T47D (cell line): ENCODE measurements around the gene LMCD1.

Source experiments
- DNase-seq, 2 experiments: peaks; one replicate each; pipeline versions ENCODE4 v3.0.0 to v3.0.0-alpha.2; 2011 to 2012; ENCODE audit warnings: low read depth in 1 of 2, low spot score in 1 of 2
- JUND ChIP-seq: IDR thresholded peaks from 2 replicates; pipeline ENCODE4 v1.6.1; 2012; ENCODE audit warnings: low read depth
- in situ Hi-C: cut with HindIII; loops from 2 replicates; pipeline ENCODE4 v1.10.0; 2016; ENCODE audit warnings: low sequenced_read_pairs, low pct_unique_long_range_greater_than_20kb

LMCD1 gene

DNA sequence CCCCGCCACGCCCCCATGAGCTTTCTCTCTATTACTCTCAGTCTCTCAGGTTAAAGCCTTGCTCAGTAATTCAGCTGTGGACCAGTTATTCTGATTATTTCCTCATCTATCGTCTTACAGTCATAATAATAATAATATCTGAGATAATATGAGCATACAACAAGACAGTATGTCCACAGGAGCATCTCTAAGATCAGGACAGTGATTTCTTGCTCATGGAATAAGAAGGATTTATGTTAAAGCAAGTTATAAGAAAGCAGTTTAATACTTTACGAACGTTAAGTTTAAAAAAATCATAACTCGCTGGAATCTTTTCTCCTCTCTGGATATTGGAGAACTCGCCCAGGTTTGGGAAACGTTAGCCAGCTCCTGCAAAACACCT is 643 bp upstream of the LMCD1 start:
- TF ChIP-seq JUND, result no peak
- no peak for DNase-seq
- in situ Hi-C loops, result no loop called here

DNA sequence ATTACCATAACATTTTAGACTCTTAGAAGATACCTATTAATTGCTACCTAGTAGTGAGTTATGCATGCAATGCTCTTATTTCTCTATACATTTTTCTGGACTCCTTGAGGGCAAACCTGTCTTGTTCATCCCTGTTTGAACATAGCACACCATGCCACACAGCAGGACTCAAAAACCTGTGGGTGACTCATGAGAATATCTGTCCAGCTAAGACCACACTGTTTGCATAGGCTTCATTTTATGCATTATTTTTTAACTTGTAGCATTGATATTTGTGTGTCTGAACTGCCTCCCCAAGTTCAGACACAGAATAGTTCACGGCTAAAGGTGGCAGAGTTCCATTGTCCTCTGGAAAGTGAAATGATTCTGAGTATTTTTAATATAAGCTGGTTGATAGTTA is 1.8 kb downstream of the LMCD1 start:
- in situ Hi-C loops, result no loop called here
- no peak for TF ChIP-seq JUND
- DNase-seq, result no peak

DNA sequence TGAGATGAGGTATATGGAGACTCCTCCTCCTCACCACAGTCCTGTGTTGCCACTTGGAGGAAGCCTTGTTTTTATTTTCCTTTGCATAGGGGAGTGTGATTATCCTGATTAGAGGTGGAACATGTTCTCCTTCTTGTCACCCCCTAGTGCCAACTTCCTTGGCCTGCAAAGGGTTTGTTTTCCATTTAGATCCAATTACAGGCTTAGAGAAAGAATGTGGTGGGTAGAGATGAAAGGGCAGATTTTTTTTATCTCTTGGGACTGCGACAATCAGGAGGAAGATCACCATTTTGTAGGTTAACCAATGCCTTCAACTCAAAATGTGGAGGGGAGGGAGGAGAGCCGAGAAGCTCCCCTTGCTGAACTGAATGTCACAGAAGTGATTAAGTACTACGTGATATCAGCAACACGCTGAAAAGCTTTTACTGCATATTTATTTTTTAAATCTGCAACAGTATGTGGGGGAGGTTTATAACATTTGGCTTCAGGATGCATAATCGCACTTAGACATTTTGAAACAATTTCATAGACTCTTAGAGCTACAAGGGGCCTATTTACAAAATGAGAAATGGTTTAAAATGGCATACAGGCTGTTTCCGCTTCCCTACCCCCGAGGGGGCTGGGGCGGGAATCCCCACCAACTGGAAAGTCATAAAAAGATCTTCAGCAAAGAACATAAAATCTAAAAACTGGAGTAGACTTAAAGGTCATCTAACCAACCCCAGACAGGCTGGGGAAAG is 2.4 kb downstream of the LMCD1 start:
- DNase-seq, result peak in 1 of 2 experiments; percentile 80
- in situ Hi-C loops, result no loop called here
- TF ChIP-seq JUND, result peak; percentile 65; the same call in 1 of the 2 replicates

DNA sequence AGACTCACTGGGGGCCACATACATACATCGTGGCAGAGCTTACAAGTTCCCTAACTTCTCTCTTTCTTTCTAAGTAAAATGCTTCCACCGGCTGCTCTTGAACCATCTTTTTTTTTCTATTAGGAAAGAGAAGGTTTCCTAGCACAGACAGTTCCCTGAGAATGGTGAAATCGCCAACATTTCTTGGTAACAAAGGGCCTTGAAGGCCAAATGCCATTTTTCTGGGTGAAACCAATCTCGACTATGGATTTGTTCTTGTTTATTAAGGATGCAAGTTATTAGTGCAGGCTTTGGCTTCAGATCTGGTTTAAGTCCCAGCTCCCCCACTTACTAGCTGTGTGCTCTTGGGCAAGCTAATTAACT is 3.0 kb downstream of the LMCD1 start:
- in situ Hi-C loops, result no loop called here
- no peak for DNase-seq
- TF ChIP-seq JUND, result no peak

DNA sequence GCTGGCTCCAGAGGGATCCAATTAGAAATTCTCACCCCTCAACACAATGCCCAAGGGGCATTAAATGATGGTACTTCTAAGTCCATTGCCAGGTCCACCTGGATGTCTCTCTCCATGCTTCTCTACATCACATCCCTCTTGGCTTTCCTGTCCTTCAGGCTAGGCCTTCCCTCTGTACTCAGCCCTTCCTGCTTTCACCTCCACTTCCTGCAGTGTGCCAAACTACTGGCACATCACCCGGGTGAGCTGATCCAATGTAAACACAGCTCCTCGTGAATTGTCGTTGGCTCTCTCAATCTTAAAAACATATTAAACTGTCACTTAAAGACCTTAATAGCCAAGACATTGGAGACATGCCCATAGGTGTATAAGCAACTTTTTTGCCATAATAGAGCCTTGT is 4.0 kb downstream of the LMCD1 start:
- DNase-seq, result peak in 1 of 2 experiments; percentile 77
- in situ Hi-C loops, result no loop called here
- no peak for TF ChIP-seq JUND

DNA sequence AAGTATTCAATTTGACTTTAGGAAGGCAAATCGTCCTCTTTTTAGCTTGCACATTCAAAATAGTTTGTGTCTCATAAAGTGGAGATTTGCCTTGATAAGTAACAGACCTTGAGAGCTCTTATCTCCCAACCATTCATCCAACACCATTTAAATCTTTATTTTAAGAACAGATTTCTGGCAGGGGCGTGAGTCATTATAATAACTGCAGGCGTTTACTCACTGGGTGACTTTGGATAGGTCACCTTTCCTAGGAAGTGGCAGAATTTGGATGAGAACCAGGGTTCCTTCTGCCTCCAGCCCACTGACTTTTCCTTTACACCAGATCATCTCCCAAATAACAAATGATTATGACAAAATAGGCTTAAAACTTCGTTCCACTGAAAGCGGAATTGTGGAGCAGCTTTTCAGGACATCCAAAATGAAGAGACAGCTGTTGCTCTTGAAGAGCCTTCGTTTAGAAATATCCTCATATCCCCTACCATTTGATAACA is 5.0 kb downstream of the LMCD1 start:
- no peak for DNase-seq
- TF ChIP-seq JUND, result 0 out of 2 replicates have a peak, but pooled peaks have one; percentile 39
- in situ Hi-C loops, result no loop called here

DNA sequence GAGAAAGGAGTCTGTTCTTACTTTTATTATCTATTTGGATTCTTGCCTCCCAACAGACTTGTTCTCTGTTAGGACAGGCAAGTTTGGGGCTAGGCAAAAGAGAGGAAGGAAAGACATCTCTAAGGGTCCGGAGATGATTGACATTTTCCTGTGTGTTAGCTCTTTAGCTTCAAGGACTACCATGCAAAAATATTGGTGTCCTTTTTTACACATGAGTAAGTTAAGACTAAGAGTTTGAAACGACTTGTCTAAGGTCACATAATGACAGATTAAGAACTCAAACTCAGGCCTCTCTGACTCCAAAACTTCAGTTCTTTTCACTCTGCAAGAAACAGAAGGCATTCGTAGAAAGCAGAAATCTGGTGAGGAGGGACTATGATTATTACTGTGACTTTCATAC is 5.9 kb downstream of the LMCD1 start:
- in situ Hi-C loops, result no loop called here
- TF ChIP-seq JUND, result no peak
- no peak for DNase-seq

DNA sequence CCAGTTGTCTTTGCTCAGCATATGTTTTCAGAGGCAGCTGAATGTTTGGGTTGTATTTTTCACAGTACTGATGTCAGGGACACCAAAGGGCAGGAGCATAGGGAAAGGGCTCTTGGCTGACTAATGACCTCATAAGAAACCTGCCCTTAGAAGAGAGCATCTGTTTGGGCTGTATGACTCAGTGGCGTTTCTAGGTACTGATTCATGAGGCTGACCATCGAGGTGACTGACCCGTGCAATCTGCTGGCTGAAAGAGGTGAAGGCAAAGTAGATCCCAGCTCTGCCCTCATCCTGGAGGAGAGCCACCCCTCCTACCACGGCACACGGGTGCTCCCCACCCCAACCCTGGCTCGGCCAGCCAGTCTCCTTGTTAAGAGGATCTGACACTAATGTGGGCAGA is 8.3 kb downstream of the LMCD1 start:
- TF ChIP-seq JUND, result no peak
- DNase-seq, result no peak
- in situ Hi-C loops, result no loop called here

DNA sequence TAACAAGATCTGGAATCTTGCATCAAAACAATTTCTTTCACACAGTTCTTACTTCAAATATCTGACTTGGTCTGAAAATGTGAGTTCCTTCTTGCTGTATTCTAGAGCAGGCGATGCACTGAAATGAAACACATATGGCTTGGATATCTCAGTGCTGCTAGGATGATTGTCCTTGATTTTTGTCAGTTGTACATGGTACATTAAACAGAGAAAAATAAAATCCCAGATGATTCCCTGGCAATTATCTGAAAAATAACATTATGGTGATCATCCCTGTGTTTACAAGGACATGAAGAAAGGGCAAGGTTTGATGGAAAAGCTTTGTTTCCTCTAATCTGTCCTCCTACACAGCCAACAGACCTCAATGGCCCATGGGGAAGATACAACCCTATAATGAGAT is 10.6 kb downstream of the LMCD1 start:
- no peak for DNase-seq
- TF ChIP-seq JUND, result no peak
- in situ Hi-C loops, result no loop called here

DNA sequence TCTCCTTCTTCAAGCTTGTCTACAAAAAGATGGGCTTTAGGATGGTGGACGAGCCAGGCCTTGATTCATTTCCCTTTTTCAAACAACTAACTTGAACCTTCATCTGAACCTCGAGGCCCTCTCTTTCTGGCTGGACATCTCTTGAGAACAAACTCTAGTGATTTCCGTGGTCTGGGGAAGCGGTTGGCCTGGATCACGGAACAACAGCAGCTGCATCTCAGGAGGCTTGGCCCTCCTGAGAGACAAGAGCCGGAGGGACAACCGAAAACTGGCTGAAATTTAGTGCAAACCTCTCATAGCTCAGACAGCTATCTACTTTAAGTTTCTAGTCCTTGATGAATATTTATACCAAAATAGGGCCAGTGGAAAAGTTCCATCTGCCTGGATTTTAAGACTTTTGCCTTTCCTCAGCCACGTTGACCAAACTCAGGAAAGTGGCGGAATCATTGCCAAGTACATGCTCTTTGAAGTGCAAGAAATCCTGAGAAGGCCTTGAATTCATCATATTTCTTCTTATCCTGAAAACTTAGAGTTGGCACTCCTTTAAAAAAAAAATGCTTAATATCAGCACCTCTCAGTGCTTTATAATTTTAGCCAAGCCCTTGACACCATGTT is 14.5 kb downstream of the LMCD1 start:
- no peak for DNase-seq
- no peak for TF ChIP-seq JUND

DNA sequence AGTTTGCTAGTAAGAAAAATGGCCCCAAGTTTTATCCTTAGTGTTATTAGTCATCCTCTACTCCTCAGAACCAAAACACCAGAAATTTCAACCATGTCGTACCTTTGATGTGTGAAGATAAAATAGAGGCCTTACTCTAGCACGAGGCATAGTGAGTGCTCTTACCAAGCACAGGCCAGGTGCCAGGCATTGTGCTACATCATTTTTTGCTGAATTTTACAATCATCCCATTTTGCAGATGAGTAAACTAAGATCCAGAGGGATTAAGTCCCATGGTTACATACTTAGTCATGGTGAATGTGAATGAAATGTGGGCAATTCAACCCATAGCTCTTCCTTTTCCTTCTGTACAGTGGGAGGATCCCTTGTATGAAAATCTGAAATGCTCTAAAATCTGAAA is 15.2 kb downstream of the LMCD1 start:
- TF ChIP-seq JUND, result no peak
- no peak for DNase-seq
- in situ Hi-C loops, result no loop called here

More for the DNA sequence above, 14.5 kb downstream of the LMCD1 start:
- in situ Hi-C loops, result no loop called here

DNA sequence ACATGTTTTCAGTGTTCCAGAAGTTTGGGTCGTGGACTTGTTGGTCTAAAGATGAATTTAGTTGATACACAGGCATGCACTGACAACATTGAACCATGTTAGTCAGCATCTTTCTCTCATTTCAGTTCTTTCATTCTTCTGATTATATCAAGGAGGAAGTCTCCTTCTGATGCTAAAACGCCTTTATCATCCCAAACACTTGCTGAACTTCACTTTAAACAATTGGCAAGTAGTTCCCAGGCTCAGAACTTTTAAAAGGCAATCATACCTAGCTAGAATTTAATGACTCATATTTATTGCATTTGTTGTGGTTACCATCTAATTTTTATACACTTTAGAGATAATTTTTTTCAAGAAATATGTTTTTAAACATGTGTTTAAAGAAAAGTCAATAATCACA is 15.9 kb downstream of the LMCD1 start:
- in situ Hi-C loops, result no loop called here
- DNase-seq, result no peak
- no peak for TF ChIP-seq JUND

DNA sequence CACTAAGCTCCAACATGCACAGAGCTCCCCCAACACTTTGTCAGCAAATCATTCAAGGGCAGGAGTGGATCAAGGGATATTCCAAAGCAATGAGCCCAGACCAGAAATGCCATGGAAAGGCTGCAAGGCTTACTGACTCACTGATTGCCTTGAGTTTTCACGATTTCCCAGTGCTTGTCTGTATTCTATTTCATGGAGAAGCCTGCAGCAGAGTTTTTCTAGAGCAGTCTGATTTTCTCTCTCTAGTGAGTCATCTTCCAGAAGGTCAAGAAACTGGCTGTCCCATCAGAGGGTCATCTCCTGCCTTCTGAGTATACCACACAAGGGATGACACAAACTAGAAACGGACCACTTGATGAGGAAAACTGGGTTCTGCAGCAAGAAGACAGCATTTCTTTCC is 16.5 kb downstream of the LMCD1 start:
- in situ Hi-C loops, result no loop called here
- DNase-seq, result no peak
- TF ChIP-seq JUND, result no peak
